ENCODE results near the gene AKT3.

The AKT3 gene

DNA sequence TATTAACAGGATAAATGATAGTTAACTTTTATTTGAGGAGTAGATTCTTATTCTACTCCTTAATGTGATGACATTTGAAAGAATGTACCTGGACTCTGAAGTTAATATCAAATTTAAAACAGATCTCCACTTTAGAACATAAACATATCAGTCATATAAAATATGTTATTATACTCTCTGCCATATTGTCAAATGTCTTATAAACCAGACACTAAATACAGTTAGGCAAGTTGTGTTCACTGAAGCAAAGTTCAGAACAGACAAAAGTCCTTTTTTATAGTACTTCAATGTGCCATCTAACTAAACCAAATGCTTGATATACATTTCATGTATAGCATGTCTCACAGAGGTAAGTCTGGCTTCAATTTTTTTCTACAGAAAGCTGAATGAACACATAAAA lies 285.2 kb downstream of the AKT3 start:
- H3K9me3 ChIP-seq (ENCODE audit: control insufficient read depth, insufficient read depth, low read length): no peaks in the 10 kb centered on the region
- TF ChIP-seq EZH2phosphoT487 (IDR thresholded peaks at IDR 0.05; ENCODE audit: borderline replicate concordance, low read length): no peak
- TF ChIP-seq, protein P1, sequence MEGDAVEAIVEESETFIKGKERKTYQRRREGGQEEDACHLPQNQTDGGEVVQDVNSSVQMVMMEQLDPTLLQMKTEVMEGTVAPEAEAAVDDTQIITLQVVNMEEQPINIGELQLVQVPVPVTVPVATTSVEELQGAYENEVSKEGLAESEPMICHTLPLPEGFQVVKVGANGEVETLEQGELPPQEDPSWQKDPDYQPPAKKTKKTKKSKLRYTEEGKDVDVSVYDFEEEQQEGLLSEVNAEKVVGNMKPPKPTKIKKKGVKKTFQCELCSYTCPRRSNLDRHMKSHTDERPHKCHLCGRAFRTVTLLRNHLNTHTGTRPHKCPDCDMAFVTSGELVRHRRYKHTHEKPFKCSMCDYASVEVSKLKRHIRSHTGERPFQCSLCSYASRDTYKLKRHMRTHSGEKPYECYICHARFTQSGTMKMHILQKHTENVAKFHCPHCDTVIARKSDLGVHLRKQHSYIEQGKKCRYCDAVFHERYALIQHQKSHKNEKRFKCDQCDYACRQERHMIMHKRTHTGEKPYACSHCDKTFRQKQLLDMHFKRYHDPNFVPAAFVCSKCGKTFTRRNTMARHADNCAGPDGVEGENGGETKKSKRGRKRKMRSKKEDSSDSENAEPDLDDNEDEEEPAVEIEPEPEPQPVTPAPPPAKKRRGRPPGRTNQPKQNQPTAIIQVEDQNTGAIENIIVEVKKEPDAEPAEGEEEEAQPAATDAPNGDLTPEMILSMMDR (IDR thresholded peaks at IDR 0.05; ENCODE audit: low read depth, low read length, poor library complexity, severe bottlenecking): no peak
- no peaks in the 10 kb centered on the region for H3K4me1 ChIP-seq (ENCODE audit: control insufficient read depth, low read length)
- no peaks in the 10 kb centered on the region for H3K79me2 ChIP-seq (ENCODE audit: control insufficient read depth, low read length)
- no peak overlapping the region for H3K4me2 ChIP-seq (ENCODE audit: low read length)
- no peak overlapping the region for H3K4me3 ChIP-seq (ENCODE audit: low read length)
- no peaks in the 10 kb centered on the region for H3F3A ChIP-seq (ENCODE audit: control insufficient read depth, insufficient read depth)
- no peaks in the 10 kb centered on the region for H3K36me3 ChIP-seq (ENCODE audit: control insufficient read depth, low read length)
- no peaks in the 10 kb centered on the region for H4K20me1 ChIP-seq (ENCODE audit: control insufficient read depth, insufficient read depth, low read depth, low read length)
- H3K27me3 ChIP-seq (ENCODE audit: control insufficient read depth, low read length): no peaks in the 10 kb centered on the region
- H3K27ac ChIP-seq (ENCODE audit: low read depth, low read length): no peak overlapping the region
- no peaks in the 10 kb centered on the region for H3K9me2 ChIP-seq (replicated peaks; ENCODE audit: control insufficient read depth, low read length)

DNA sequence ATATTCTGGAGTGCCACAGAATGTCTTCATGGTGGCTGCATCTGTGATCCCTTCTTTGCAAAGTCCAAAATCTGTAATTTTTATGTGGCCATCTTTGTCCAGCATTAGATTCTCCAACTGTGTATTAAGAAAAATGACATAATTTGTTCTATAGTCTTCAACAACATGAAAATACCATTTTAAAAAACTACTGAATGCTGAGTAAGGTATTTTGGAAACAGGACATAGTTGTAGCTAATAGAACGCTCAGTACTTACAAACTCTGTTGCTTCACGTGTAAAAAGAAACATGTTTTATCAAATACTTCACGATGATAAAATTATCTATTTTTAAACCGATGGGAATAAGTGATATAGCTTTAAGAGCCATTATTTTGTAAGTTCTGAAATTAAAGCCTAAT lies 286.3 kb downstream of the AKT3 start:
- H3K4me3 ChIP-seq (ENCODE audit: low read length): no peak overlapping the region
- TF ChIP-seq, protein P1 (IDR thresholded peaks at IDR 0.05; ENCODE audit: low read depth, low read length, poor library complexity, severe bottlenecking): no peak
- TF ChIP-seq EZH2phosphoT487 (IDR thresholded peaks at IDR 0.05; ENCODE audit: borderline replicate concordance, low read length): no peak
- no peaks in the 10 kb centered on the region for H3K9me2 ChIP-seq (replicated peaks; ENCODE audit: control insufficient read depth, low read length)
- no peaks in the 10 kb centered on the region for H3K27me3 ChIP-seq (ENCODE audit: control insufficient read depth, low read length)
- H3K27ac ChIP-seq (ENCODE audit: low read depth, low read length): no peak overlapping the region
- no peak overlapping the region for H3K4me2 ChIP-seq (ENCODE audit: low read length)
- no peaks in the 10 kb centered on the region for H3K4me1 ChIP-seq (ENCODE audit: control insufficient read depth, low read length)
- no peaks in the 10 kb centered on the region for H4K20me1 ChIP-seq (ENCODE audit: control insufficient read depth, insufficient read depth, low read depth, low read length)
- H3K36me3 ChIP-seq (ENCODE audit: control insufficient read depth, low read length): no peaks in the 10 kb centered on the region
- no peaks in the 10 kb centered on the region for H3K79me2 ChIP-seq (ENCODE audit: control insufficient read depth, low read length)
- H3K9me3 ChIP-seq (ENCODE audit: control insufficient read depth, insufficient read depth, low read length): no peaks in the 10 kb centered on the region
- H3F3A ChIP-seq (ENCODE audit: control insufficient read depth, insufficient read depth): no peaks in the 10 kb centered on the region

DNA sequence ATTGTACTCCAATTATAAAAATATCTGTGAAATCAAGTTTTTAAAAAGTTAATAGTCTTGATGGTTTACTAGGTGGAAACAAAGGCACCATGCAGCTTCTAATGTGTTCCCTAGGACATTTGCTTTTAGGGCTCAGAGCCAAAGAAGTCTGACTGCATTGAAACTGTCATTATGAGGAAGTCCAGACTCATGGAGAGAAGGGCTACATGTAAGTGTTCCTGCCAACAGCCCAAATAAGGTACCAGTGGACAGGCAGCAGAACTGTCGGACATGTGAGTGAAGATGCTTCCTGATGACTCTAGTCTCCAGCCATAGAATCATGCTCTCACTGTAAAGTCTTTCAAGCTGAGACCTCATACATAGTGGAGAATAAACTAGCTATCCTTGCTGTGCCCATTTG lies 287.6 kb downstream of the AKT3 start:
- Histone ChIP-seq H3K9me3 (ENCODE audit: control insufficient read depth, insufficient read depth, low read length) (no peaks in the 10 kb centered on the region), H3K36me3 (ENCODE audit: control insufficient read depth, low read length) (no peaks in the 10 kb centered on the region), H3K4me1 (ENCODE audit: control insufficient read depth, low read length) (no peaks in the 10 kb centered on the region), H3K27ac (ENCODE audit: low read depth, low read length) (no peak overlapping the region), H3K9me2 (replicated peaks; ENCODE audit: control insufficient read depth, low read length) (no peaks in the 10 kb centered on the region), H3F3A (ENCODE audit: control insufficient read depth, insufficient read depth) (no peaks in the 10 kb centered on the region), H3K4me3 (ENCODE audit: low read length) (no peak overlapping the region), H3K79me2 (ENCODE audit: control insufficient read depth, low read length) (no peaks in the 10 kb centered on the region), H4K20me1 (ENCODE audit: control insufficient read depth, insufficient read depth, low read depth, low read length) (no peaks in the 10 kb centered on the region), H3K27me3 (ENCODE audit: control insufficient read depth, low read length) (0 out of 2 replicates have a peak, but pooled peaks cover 2% of the 10 kb centered on the region), H3K4me2 (ENCODE audit: low read length) (no peak overlapping the region)
- TF ChIP-seq, protein P1 (IDR thresholded peaks at IDR 0.05; ENCODE audit: low read depth, low read length, poor library complexity, severe bottlenecking): no peak
- TF ChIP-seq EZH2phosphoT487 (IDR thresholded peaks at IDR 0.05; ENCODE audit: borderline replicate concordance, low read length): no peak
